H1 (cell line): ENCODE measurements around the gene PPP1R3C. TPM values are rescaled to one million over a fixed set of nuclear protein-coding genes. Genes with fewer than 3 reads are reported as not detected.

Source experiments
- BRCA1 ChIP-seq: IDR thresholded peaks from 2 replicates; pipeline ENCODE4 v1.6.1; 2012; ENCODE audit warnings: low read depth, low read length, improper control_type of control experiment
- SAP30 ChIP-seq: fragments of 300-600 bp; sonication (generic); IDR thresholded peaks from 2 replicates; pipeline ENCODE4 v1.7.1; 2012; ENCODE audit warnings: low read length, moderate library complexity, mild to moderate bottlenecking, inconsistent platforms; ENCODE audit not compliant: insufficient read depth, insufficient replicate concordance
- SUZ12 ChIP-seq: fragments of 200-600 bp; sonication (generic); IDR thresholded peaks from 2 replicates; pipeline ENCODE4 v1.6.1; 2012; ENCODE audit warnings: mild to moderate bottlenecking, inconsistent platforms, low read length, moderate library complexity, mixed read lengths
- TEAD4 ChIP-seq: IDR thresholded peaks from 2 replicates; pipeline ENCODE4 v1.6.1; 2012; ENCODE audit warnings: low read depth, low read length, inconsistent platforms, mixed read lengths
- polyA plus RNA-seq, 7 experiments: library from polyadenylated mRNA; depleted of rRNA in 3 of 7; stranded (reverse) in 5 of 7; unstranded in 2 of 7; fragments of >200 nt in 5 of 7; fragments of 200-250 nt in 2 of 7; gene quantifications; 1 replicate in 5 of 7; 2 replicates in 1 of 7; 4 replicates in 1 of 7; pipeline versions ENCODE4 v1.2.1 to v1.2.3, GENCODE V29; 2011 to 2013; ENCODE audit warnings: missing spikeins in 2 of 7, mixed read lengths in 2 of 7
- total RNA-seq: library from RNA; stranded (reverse); fragmentation: NEBNext Ultra II Directional; extraction: Animal tissue kit (Norgen Biotek cat#: 25700); gene quantifications from 2 replicates; pipeline ENCODE4 v1.2.1, GENCODE V29; 2021

Gene PPP1R3C
- total and polyA plus RNA-seq, 2 of the 8 experiments (the other 6 are each of a cell fraction or from before 2014, with no cell fraction given), result 1.3 TPM

DNA sequence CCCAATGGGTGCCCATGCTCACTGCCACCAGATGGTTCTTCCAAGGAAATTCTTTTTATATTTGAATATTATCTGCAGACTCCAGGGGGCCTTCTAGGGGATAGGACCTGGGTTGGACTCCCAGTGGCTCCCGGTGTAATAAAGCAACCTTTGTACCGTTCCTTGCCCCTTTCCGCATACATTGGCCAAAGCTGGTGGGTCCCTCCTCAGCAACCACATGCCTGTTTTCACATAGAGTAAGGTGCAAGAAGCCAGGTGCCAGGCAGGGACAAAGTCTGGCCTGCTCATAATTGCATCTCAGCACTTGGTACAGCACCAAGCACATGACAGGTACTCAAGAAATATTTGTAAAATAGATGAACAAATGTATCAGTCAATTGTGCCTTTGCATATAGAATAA, 46.4 kb upstream of the PPP1R3C start (continued):
- TF ChIP-seq SUZ12, result no peak
- no peak for TF ChIP-seq TEAD4
- no peak for TF ChIP-seq SAP30
- TF ChIP-seq BRCA1, result no peak
